Globus pallidus (tissue), 1 donor: ENCODE data around the gene UGT1A4.
"Not testable (repeated sequence)": the region's sequence is repeated elsewhere in the genome, so short reads cannot be mapped to it uniquely, and the experiment has no call there.

Source experiments
- DNase-seq: peaks from one replicate; pipeline ENCODE4 v3.0.0-alpha.2; 2015; ENCODE audit warnings: low spot score

The UGT1A4 gene

DNA sequence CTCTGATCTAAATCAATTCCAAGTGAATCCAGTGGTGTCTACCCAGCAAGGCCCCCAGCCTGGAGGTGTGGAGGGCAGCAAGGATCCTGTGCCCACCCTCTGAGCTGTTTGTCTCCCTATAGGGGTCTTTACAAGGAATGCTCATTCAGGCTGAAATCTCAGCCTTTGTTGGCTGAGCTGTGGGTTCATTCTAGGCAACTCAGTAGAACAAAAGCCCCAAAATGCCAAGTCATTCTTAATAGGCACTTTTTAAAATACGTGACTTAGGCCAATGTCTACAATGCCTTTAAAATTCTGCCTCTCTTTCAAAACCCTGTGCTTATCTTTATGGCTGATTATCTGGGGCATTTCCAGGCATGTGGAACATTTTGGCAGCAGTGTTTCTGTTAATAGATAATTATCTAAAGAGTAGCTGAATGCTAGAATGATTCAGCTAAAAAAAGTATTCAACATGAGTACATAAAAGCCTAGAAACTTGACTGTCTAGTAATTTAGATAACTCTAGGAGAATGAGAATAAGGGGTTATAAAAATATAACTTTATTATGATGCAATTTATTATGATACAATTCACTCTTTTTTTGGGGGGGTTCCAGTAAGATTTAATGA, 18.4 kb upstream of the UGT1A4 start:
- no peak for DNase-seq

DNA sequence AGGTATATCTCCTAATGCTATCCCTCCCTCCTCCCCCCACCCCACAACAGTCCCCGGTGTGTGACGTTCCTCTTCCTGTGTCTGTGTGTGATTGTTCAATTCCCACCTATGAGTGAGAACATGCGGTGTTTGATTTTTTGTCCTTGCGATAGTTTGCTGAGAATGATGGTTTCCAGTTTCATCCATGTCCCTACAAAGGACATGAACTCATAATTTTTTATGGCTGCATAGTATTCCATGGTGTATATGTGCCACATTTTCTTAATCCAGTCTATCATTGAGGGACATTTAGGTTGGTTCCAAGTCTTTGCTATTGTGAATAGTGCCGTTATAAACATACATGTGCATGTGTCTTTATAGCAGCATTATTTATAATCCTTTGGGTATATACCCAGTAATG, 17.7 kb upstream of the UGT1A4 start:
- not testable (repeated sequence) for DNase-seq

DNA sequence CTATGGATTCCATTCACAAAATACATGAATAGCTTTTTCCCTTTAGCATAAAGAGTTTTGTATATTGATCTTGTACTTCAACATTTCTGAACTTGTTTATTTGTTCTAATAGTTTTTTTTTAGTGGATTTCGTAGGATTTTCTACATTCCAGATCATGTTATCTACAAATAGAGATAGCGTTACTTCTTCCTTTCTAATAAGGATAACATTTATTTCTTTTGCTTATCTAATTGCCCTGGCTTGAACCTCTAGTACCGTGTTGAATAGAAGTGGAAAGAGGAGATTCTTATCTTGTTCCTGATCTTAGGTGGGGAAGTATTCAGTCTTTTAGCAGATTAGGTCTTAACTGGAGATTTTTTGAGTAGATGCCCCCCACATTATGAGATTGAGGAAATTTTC, 16.3 kb upstream of the UGT1A4 start:
- no peak for DNase-seq

DNA sequence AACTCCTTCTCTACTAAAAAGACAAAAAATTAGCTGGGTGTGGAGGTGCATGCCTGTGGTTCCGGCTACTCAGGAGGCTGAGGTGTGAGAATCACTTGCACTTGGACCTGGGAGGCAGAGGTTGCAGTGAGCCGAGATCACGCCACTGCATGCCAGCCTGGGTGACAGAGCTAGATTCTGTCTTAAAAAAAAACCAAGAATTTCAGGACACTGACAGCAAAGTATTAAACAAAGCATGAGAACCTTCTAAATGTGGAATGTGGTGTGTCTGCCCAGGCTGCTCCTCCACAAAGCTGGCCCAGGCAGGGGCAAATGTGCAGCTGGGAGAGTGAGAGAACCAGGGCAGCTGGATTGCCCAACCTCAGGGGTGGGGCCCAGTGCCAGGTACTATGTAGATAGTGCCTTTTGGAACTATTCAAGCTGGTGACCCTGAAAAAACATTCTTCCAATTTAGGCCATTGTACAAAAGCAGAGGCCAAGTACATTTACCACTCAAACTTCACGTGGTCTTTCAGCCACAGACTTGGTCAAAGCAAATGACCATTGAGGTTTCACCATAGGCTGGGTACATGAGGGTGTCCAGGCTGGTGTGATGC, 12.5 kb upstream of the UGT1A4 start:
- DNase-seq = no peak

DNA sequence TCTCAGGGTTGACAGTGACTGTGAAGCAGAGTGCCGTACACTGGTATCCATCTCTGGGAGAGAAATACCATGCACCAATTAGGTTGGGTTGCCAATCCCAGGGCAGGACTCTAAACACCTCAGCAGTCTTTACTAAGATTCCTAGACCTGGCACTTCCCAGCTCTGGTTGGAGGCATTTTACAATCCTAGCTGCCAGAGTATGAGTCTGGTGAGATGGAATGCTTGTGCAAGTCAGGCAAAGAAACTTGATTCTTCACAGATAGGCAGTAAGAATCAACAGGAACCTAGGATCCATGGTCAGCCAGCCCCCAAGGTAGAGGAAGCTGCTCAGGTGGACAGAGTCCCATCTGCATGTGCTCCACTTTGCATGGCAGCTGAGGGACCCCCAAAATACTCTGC, 11.8 kb upstream of the UGT1A4 start:
- DNase-seq = no peak

DNA sequence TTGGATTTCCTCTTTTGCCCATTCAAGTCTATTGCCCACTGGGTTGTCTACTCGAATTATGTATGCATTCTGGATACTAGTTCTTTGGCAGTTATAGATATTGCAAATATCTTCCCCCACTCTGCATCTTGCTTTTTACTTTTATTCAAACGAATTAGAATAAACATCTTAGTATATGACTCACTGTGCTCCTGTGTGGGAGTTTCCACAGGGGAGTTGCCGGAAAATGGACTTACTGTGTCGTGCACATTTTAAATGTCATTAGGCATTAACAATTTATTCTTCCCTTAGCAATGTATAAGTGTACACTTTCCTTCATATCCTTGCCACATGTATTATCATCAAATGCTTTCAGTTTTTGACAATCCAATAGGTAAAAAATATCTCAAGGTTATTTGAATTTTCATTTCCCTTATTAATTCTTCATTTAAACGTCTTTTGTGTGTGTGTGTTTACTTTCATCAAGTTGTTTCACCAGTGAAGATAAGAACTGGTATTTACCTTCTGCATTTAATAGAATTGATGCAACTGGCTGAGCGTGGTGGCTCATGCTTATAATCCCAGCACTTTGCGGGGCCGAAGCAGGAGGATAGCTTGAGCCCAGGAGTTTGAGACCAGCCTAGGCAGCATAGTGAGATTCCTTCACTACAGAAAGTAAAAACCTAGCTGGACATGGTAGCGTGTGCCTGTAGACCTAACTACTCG, 10.4 kb upstream of the UGT1A4 start:
- DNase-seq = no peak

DNA sequence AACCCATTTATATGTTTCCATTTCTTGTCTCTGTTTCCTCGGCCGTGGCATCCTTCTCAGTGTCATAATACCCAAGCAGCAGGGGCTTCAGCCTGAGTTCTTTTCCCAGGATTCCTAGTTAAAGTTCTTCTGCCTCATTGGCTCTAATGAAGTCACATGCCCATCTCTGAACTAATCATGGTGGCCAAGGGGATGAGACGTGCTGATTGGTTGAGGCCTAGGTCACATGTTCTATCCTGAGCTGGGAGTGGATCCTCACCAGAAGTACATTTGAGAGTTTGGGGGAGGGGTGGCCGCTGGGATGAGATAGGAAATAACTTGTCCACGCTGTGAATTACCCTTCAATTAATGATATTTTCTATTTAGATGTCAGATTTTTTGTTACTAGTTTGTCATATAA, 9.6 kb upstream of the UGT1A4 start:
- no peak for DNase-seq

DNA sequence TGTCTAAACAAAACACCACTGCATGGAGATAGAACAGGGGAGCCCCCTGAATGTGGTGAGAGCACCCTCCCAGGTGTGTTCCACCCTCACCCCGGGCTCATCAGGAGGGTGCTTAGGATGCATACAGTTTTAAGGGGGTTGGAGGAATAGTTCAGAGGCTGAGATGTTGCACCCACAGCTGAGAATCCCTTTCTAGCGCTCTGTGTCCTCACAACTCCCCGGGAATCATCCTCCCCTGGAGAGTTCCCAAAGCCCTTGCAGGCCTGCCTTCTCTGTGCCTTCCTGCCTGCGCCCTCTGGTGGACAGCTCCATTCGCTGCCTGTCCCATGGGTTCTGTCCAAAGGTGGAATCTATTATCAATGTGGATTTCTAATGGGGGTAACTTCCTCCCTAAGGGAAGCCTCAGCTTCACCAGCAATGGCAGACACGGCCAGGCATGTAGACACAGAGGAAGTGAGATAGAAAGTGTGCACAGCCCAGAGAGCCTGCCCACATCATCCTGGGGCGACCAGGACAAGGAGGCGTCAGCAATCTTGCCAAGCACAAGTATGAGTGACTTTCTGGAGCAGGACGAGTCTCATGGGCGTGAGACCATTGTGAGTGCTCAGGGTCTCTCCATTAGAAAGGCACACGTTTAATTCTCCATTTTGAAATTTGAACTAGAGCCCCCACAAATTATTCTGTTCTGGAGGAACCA, 7.1 kb upstream of the UGT1A4 start:
- peak; percentile 63 for DNase-seq

DNA sequence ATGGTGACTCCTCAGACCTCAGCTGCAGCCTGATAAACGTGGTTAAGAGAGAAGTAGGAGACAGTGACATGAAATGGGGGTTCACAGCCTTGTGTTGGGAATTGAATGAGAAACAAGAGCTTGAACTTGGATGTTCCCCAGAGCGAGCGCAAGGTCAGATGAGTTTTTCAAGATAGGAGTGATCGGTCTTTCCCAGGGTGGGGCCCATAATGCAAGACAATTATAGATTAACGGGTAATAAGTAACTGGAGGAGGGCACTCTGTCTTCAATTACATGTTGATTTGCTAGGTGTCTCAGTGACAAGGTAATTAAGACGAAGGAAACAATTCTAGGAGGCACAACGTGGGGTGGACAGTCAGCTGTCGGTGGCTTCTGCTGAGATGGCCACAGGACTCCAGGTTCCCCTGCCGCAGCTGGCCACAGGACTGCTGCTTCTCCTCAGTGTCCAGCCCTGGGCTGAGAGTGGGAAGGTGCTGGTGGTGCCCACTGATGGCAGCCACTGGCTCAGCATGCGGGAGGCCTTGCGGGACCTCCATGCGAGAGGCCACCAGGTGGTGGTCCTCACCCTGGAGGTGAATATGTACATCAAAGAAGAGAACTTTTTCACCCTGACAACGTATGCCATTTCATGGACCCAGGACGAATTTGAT, 5.8 kb upstream of the UGT1A4 start, which contains the start of gene UGT1A5:
UGT1A5 (plus strand) TSS at position 297 of the 651 bp plus-strand sequence; CDS start at position 382, 85 bp downstream.
- DNase-seq = no peak

DNA sequence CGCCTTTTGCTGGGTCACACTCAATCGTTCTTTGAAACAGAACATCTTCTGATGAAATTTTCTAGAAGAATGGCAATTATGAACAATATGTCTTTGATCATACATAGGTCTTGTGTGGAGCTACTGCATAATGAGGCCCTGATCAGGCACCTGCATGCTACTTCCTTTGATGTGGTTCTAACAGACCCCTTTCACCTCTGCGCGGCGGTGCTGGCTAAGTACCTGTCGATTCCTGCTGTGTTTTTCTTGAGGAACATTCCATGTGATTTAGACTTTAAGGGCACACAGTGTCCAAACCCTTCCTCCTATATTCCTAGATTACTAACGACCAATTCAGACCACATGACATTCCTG, 5.3 kb upstream of the UGT1A4 start:
- no peak for DNase-seq

DNA sequence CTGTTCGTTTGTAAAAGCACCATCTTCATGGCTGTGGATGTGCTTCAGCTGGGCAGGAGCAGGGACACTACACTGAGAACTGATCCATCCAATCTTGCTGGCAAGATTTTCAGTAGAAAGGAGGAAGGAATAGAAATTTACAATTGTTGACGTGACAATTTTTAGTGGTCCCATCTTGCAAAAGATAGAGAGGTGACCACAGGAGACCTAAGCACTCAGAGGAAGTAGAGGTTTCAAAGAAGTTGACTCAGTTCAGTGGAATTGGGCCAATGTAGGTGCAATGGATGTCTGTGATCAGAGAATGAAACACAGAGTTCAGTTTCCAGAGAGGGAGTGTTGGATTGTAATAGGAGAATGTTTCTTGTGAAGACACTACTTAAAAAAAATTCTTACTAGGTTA, 4.4 kb upstream of the UGT1A4 start:
- no peak for DNase-seq

DNA sequence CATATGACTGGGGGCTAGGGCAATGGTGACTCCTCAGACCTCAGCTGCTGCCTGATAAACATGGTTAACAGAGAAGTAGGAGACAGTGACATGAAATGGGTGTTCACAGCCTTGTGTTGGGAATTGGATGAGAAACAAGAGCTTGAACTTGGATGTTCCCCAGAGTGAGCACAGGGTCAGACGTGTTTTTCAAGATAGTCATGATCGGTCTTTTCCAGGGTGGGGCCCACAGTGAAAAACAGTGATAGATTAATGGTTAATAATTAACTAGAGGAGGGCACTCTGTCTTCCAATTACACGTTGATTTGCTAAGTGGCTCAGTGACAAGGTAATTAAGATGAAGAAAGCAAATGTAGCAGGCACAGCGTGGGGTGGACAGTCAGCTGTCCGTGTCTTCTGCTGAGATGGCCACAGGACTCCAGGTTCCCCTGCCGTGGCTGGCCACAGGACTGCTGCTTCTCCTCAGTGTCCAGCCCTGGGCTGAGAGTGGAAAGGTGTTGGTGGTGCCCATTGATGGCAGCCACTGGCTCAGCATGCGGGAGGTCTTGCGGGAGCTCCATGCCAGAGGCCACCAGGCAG, 10.3 kb downstream of the UGT1A4 start, which contains the start of gene UGT1A3:
UGT1A3 (plus strand) TSS at position 320 of the 579 bp plus-strand sequence; CDS start at position 405, 85 bp downstream.
- no peak for DNase-seq

DNA sequence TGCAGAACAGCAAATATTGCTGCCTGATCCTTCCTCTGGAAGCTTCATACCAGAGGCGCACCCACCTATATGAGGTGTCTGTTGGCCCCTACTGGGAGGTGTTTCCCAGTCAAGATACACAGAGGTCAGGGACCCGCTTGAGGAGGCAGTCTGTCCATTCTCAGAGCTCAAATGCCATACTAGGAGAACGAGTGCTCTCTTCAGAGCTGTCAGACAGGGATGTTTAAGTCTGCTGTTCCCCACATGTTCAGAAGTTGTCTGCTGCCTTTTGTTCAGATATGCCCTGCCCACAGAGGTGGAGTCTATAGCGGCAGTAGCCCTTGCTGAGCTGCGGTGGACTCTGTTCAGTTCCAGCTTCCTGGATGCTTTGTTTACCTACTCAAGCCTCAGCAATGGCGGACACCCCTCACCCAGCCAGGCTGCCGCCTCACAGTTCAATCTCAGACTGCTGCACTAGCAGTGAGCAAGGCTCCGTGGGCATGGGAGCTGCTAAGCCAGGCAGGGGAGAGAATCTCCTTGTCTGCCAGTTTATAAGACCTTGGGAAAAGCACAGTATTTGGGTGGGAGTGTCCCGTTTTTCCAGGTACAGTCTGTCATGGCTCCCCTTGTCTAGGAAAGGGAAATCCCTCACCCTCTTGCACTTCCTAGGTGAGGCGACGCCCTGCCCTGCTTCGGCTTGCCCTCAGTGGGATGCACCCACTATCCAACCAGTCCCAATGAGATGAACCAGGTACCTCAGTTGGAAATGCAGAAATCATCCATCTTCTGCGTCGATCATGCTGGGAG, 18.5 kb downstream of the UGT1A4 start:
- DNase-seq = not testable (repeated sequence)

DNA sequence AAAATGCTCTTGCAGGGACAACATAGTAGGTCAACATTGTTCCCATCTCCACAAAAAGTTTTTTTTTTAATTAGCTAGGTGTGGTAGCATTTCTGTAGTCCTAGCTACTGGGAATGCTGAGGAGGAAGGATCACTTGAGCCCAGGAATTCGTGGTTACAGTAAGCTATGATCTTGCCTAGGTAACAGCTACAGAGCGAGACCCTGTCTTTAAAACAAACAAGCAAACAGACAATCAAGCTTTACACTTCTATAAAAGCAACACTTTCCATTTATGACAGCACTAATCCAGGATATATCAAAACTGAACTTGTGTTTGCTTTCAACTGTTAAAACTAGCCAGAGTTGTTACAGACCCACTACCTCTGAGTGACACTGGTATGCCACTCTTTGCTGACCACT, 22.3 kb downstream of the UGT1A4 start:
- no peak for DNase-seq

DNA sequence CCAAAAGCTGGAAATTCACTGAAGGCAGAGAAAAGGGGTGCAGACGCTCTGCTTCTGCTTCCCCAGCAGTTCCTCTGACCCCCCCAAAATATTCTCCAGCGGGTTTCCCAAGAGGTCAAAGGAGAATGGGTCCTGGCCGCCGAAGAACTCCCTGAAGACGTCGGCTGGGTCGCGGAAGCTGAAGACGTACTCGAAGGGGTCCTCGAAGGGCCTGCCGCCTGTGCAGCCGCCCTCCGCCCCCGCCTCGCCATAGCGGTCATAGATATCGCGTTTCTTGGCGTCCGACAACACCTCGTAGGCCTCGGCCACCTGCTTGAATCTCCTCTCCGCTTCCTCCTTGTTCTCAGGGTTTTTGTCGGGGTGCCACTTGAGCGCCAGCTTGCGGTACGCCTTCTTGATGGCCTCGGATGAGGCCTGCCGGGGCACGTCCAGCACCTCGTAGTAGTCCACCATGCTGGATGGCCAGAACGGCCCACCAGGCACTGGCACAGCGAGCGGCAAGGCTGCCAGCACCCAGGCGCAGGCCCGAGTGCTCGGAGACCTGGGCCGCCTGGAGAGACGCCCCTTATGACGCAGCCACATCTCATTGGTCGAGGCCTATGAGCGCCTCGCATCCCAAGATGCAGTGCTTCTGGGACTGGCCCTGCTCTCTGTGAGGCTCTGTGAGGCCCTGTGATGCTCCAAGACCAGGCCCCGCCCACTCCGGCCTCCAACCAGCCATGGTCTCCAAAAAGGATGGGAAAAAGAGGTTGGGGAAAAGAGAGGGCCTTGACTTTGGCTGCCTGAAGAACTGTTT, 25.1 kb downstream of the UGT1A4 start:
- no peak for DNase-seq

DNA sequence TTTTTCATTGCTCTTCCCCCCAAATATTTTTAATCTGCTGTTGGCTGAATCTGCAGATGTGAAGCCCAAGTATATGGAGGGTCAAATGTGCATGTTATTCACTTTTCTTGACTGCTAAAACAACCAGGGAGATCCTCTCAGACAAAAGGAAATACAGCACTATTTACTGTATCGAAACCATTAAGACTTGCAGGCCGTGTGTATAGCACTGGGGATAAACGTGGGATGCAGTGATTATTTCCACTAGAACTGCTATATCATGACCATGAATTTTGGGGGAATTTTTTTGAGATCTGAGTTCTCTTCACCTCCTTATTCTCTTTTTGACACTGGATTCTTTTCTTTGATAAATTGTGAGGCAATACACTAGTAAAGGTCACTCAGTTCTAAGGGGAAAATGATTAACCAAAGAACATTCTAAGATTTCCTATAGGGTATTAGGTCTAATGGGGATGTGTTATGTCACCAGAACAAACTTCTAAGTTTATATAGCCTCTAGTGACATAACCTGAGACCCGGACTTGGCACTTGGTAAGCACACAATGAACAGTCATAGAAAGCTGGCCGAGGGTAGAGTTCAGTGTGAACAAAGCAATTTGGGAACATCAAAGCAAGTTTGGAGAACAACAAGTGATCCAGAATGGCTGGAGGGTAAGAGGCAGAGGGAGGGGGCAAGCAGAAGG, 26.7 kb downstream of the UGT1A4 start:
- no peak for DNase-seq

DNA sequence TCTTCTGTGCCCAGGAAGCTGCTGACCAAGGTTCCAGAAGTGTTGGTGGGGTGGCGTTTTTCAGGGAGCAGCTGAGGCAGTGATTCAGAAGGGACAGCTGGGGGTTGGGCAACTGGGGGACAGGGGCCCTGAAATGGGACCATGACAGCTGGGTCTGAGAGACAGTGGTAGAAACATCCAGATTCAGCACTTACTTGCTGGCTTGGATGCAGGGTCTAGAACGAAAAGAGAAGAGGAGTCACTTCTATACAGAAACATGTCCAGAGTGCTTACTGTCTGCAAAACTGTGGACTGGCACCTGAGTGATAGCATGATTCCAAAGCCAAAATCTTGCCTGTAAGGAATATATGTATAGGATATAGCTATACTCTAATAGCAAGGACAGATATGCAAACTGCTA, 27.3 kb downstream of the UGT1A4 start:
- not testable (repeated sequence) for DNase-seq

DNA sequence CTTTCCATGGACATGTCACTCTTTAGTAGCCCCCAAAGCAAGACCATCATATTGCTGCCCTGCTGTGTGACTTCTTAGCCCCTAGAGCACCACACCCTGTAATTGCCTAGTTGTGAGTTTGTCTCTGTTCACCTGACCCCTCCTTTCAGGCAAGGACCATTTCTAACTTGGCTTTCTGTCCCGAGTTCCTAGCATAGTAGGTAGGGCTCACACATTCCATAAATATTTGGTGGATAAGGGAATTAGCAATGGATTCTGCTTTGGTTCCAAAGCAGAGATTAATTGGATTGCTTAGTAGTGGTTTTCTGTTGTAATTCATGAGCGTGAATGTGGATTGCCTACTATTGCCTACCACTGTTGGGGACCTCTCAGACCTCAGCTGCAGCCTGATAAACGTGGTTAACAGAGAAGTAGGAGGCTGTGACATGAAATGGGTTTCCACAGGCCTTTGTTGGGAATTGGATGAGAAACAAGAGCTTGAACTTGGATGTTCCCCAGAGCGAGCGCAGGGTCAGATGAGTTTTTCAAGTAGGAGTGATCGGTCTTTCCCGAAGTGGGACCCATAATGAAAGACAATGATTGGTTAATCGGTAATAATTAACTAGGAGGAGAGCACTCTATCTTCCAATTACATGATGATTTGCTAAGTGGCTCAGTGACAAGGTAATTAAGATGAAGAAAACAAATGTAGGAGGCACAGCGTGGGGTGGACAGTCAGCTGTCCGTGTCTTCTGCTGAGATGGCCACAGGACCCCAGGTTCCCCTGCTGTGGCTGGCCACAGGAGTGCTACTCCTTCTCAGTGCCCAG, 28.1 kb downstream of the UGT1A4 start:
- no peak for DNase-seq

DNA sequence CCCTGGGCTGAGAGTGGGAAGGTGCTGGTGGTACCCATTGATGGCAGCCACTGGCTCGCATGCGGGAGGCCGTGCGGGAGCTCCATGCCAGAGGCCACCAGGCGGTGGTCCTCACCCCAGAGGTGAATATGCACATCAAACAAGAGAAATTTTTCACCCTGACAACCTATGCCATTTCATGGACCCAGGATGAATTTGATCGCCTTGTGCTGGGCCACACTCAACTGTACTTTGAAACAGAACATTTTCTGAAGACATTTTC, 28.7 kb downstream of the UGT1A4 start:
- DNase-seq = no peak
